Thoracic aorta (tissue), 2 donors: ENCODE results near the gene GOLGA3. TPM values are rescaled to one million over a fixed set of nuclear protein-coding genes. Genes with fewer than 3 reads are reported as not detected.

Experiments
- ATAC-seq: fragments of 150-250 bp; one replicate; pipeline ENCODE4 v1.8.0; 2017; ENCODE audit warnings: low read depth; ENCODE audit not compliant: insufficient number of reproducible peaks, low FRiP score
- DNase-seq: peaks from one replicate; pipeline ENCODE4 v3.0.0-alpha.2; 2020; ENCODE audit warnings: low spot score
- H3K27ac ChIP-seq, 2 donors: fragments of 200-600 bp; sonication (generic); 1 replicate in 1 of 2; 2 replicates in 1 of 2; pipeline ENCODE4 v1.5.1; 2016; ENCODE audit warnings: mild to moderate bottlenecking in 2 of 2, moderate library complexity in 2 of 2
- H3K27me3 ChIP-seq: fragments of 200-600 bp; sonication (generic); replicated peaks from 2 replicates; pipeline ENCODE4 v1.6.0; 2016; ENCODE audit warnings: mild to moderate bottlenecking; ENCODE audit not compliant: insufficient read depth
- H3K36me3 ChIP-seq: fragments of 200-600 bp; sonication (generic); one replicate; pipeline ENCODE4 v1.5.1; 2016
- H3K4me1 ChIP-seq, 2 donors: fragments of 200-600 bp; sonication (generic); 1 replicate in 1 of 2; 2 replicates in 1 of 2; pipeline versions ENCODE4 v1.5.1 to v1.6.0; 2016; ENCODE audit warnings: low read depth in 2 of 2, mild to moderate bottlenecking in 1 of 2; ENCODE audit not compliant: control insufficient read depth in 1 of 2
- H3K4me3 ChIP-seq: fragments of 200-600 bp; sonication (generic); 2 replicates; pipeline ENCODE4 v1.5.1; 2016; ENCODE audit warnings: mild to moderate bottlenecking
- H3K9me3 ChIP-seq: fragments of 200-600 bp; sonication (generic); 2 replicates; pipeline ENCODE4 v1.5.1; 2016
- CTCF ChIP-seq: fragments of 200-600 bp; sonication (generic); IDR thresholded peaks from one replicate; pipeline ENCODE4 v1.5.1; 2019; ENCODE audit warnings: antibody characterized with exemption
- total RNA-seq, 2 donors: library from RNA; depleted of rRNA; stranded (reverse); fragments of >200 nt; gene quantifications; one replicate each; pipeline versions ENCODE4 v1.1.0 to v1.2.3, GENCODE V29; 2016

Gene GOLGA3
- total RNA-seq, 2 donors from 2014 or later: 125 to 137 TPM

GRCh38 chr12:132735496-132735895 is 93.2 kb downstream of the GOLGA3 start:
- no peak for TF ChIP-seq CTCF
- ATAC-seq: no peak
- DNase-seq: no peak
- Histone ChIP-seq H3K36me3 (peaks cover 92% of the 10 kb centered on the region), H3K4me1 (no peaks in the 10 kb centered on the region), H3K27me3 (no peaks in the 10 kb centered on the region), H3K4me3 (no peak overlapping the region), H3K27ac (no peak overlapping the region), H3K9me3 (no peaks in the 10 kb centered on the region)

- Histone ChIP-seq H3K4me3 (no peak overlapping the region), H3K36me3 (peaks cover 90% of the 10 kb centered on the region), H3K27ac (no peak overlapping the region), H3K27me3 (no peaks in the 10 kb centered on the region), H3K4me1 (no peaks in the 10 kb centered on the region), H3K9me3 (no peaks in the 10 kb centered on the region)
- no peak for TF ChIP-seq CTCF
- DNase-seq (no peak), ATAC-seq (no peak)
Measured at GRCh38 chr12:132734206-132734605, 94.5 kb downstream of the GOLGA3 start.

GRCh38 chr12:132731574-132731973 is 97.1 kb downstream of the GOLGA3 start:
- Histone ChIP-seq H3K4me1 (no peaks in the 10 kb centered on the region), H3K27me3 (no peaks in the 10 kb centered on the region), H3K27ac (no peak overlapping the region), H3K4me3 (no peak overlapping the region), H3K9me3 (no peaks in the 10 kb centered on the region), H3K36me3 (peaks cover 87% of the 10 kb centered on the region)
- ATAC-seq: no peak
- no peak for TF ChIP-seq CTCF
- no peak for DNase-seq

- DNase-seq: no peak
- H3K4me1 ChIP-seq: no peaks in the 10 kb centered on the region
- H3K27me3 ChIP-seq: no peaks in the 10 kb centered on the region
- no peaks in the 10 kb centered on the region for H3K9me3 ChIP-seq
- ATAC-seq: no peak
- H3K36me3 ChIP-seq: peaks cover 85% of the 10 kb centered on the region
- no peak for TF ChIP-seq CTCF
- H3K27ac ChIP-seq: no peak overlapping the region
- no peak overlapping the region for H3K4me3 ChIP-seq
Measured at GRCh38 chr12:132730353-132730752, 98.3 kb downstream of the GOLGA3 start.

- H3K36me3 ChIP-seq: peaks cover 85% of the 10 kb centered on the region
Measured at GRCh38 chr12:132729541-132730320, 98.9 kb downstream of the GOLGA3 start.

More at GRCh38 chr12:132729541-132730320, 98.9 kb downstream of the GOLGA3 start:
- Histone ChIP-seq H3K9me3 (no peaks in the 10 kb centered on the region), H3K4me3 (no peak overlapping the region), H3K27me3 (no peaks in the 10 kb centered on the region), H3K27ac (no peak overlapping the region), H3K4me1 (no peaks in the 10 kb centered on the region)
- ATAC-seq: no peak
- DNase-seq: no peak
- TF ChIP-seq CTCF: no peak
